ENCODE results near the gene CHRND.

CHRND gene

DNA sequence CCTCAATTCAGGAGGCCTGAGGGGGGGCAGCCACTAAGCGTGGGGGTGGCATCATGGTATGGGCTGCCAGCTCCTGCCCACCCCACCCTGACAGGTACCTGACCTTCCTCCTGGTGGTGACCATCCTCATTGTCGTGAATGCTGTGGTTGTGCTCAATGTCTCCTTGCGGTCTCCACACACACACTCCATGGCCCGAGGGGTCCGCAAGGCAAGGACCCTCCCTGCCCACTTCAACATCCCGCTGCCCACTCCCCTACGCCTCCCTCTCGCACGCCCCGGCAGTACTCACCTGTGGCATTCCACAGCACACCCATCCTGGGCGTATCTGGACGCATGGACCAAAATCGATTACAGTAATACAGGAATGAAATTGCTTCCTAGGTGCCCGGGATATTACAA, 17.5 kb downstream of the CHRND start:
- Histone ChIP-seq H3K4me3 (ENCODE audit: low read depth, low read length) (no peak overlapping the region), H3K27ac (ENCODE audit: extremely low read depth, low read depth, low read length) (no peak overlapping the region), H3K9me3 (ENCODE audit: control insufficient read depth, insufficient read depth, low read depth, low read length) (no peaks in the 10 kb centered on the region), H3K36me3 (ENCODE audit: control insufficient read depth in 2 of 2, insufficient read depth in 1 of 2, low read length in 2 of 2) (peaks cover 12 to 29% of the 10 kb centered on the region in 2 experiments; a peak in 2 of 3 replicates), H3K4me1 (ENCODE audit: control insufficient read depth, insufficient read depth, low read length) (no peaks in the 10 kb centered on the region)
- ChIA-PET CTCF (interaction anchor here (1.7 kb wide), 1 partner anchor 21 kb away, joined by 4 read pairs; no protein-coding TSS in a partner anchor), POLR2A (no interaction called here)
- TF ChIP-seq, protein P1, sequence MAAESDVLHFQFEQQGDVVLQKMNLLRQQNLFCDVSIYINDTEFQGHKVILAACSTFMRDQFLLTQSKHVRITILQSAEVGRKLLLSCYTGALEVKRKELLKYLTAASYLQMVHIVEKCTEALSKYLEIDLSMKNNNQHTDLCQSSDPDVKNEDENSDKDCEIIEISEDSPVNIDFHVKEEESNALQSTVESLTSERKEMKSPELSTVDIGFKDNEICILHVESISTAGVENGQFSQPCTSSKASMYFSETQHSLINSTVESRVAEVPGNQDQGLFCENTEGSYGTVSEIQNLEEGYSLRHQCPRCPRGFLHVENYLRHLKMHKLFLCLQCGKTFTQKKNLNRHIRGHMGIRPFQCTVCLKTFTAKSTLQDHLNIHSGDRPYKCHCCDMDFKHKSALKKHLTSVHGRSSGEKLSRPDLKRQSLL (tag by site-specific recombination; IDR thresholded peaks at IDR 0.05), result no peak
- peak; percentile 18; the same call in 1 of the 2 replicates for TF ChIP-seq SCRT1 (tag by site-specific recombination; IDR thresholded peaks at IDR 0.05; ENCODE audit: borderline replicate concordance)

DNA sequence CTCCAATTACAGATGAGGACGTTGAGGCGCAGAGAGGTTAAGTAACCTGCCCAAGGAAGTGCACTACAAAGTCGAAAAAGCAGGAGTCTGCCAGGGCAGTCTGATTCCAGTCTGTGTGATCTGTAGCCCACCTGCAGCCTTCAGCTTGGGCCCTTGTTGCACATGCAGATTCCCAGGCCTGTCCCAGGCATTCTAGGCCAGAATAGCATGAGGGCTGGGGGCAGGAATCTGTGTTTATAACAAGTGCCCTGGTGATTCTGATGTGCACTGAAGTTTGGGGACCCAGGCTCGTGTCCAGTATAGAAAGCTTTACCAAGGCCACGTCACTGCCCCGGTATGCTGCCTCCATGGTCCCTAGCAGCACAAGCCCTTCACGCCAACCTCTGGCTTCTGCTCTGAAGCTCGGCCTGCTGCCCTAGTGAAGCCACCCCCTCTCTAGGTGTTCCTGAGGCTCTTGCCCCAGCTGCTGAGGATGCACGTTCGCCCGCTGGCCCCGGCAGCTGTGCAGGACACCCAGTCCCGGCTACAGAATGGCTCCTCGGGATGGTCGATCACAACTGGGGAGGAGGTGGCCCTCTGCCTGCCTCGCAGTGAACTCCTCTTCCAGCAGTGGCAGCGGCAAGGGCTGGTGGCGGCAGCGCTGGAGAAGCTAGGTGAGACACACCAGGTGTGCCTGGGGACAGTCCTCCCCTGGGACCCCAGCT, 18.1 kb downstream of the CHRND start:
- Histone ChIP-seq H3K9me3 (ENCODE audit: control insufficient read depth, insufficient read depth, low read depth, low read length) (no peaks in the 10 kb centered on the region), H3K36me3 (ENCODE audit: control insufficient read depth in 2 of 2, insufficient read depth in 1 of 2, low read length in 2 of 2) (peaks cover 12 to 29% of the 10 kb centered on the region in 2 experiments; a peak in 2 of 3 replicates), H3K27ac (ENCODE audit: extremely low read depth, low read depth, low read length) (no peak overlapping the region), H3K4me3 (ENCODE audit: low read depth, low read length) (no peak overlapping the region), H3K4me1 (ENCODE audit: control insufficient read depth, insufficient read depth, low read length) (no peaks in the 10 kb centered on the region)
- ChIA-PET POLR2A (no interaction called here), CTCF (interaction anchor here (1.0 to 1.7 kb wide), 2 partner anchors 20 to 22 kb away, joined by 3 to 4 read pairs; no protein-coding TSS in a partner anchor)
- TF ChIP-seq ZBTB20 (tag by site-specific recombination; IDR thresholded peaks at IDR 0.05) (peak; percentile 64), TSHZ1 (tag by site-specific recombination; IDR thresholded peaks at IDR 0.05; ENCODE audit: borderline replicate concordance) (no peak)

DNA sequence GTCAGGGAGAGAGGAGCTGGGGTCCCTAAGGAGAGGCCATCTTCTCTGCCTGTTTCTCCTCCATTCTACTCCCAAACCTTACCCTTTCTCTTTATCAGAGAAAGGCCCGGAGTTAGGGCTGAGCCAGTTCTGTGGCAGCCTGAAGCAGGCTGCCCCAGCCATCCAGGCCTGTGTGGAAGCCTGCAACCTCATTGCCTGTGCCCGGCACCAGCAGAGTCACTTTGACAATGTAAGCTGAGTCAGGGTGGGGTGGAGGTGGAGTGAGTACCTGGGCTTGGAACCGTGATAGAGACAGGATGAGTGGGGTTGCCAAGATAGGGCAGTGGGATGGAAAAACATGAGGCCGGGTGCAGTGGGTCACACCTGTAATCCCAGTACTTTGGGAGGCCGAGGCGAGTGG, 18.7 kb downstream of the CHRND start:
- TF ChIP-seq ZNF707 (tag by site-specific recombination; IDR thresholded peaks at IDR 0.05), result no peak
- no peak for TF ChIP-seq ZNF610 (tag by site-specific recombination; IDR thresholded peaks at IDR 0.05; ENCODE audit: borderline replicate concordance)
- no peak for TF ChIP-seq GLI4 (tag by site-specific recombination; IDR thresholded peaks at IDR 0.05)
- TF ChIP-seq, protein P2, sequence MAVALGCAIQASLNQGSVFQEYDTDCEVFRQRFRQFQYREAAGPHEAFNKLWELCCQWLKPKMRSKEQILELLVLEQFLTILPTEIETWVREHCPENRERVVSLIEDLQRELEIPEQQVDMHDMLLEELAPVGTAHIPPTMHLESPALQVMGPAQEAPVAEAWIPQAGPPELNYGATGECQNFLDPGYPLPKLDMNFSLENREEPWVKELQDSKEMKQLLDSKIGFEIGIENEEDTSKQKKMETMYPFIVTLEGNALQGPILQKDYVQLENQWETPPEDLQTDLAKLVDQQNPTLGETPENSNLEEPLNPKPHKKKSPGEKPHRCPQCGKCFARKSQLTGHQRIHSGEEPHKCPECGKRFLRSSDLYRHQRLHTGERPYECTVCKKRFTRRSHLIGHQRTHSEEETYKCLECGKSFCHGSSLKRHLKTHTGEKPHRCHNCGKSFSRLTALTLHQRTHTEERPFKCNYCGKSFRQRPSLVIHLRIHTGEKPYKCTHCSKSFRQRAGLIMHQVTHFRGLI (tag by site-specific recombination; IDR thresholded peaks at IDR 0.05), result no peak
- TF ChIP-seq GLIS2 (tag by site-specific recombination; IDR thresholded peaks at IDR 0.05), result no peak
- no peak for TF ChIP-seq SP2 (tag by site-specific recombination; IDR thresholded peaks at IDR 0.05)
- no peak for TF ChIP-seq ZNF311 (tag by site-specific recombination; IDR thresholded peaks at IDR 0.05; ENCODE audit: borderline replicate concordance)
- no peak overlapping the region for H3K4me3 ChIP-seq (ENCODE audit: low read depth, low read length)
- no peak overlapping the region for H3K27ac ChIP-seq (ENCODE audit: extremely low read depth, low read depth, low read length)
- no peaks in the 10 kb centered on the region for H3K4me1 ChIP-seq (ENCODE audit: control insufficient read depth, insufficient read depth, low read length)
- no peaks in the 10 kb centered on the region for H3K9me3 ChIP-seq (ENCODE audit: control insufficient read depth, insufficient read depth, low read depth, low read length)
- ChIA-PET POLR2A (no interaction called here), CTCF (interaction anchor here (1.0 to 1.7 kb wide), 2 partner anchors 21 to 23 kb away, joined by 3 to 4 read pairs; no protein-coding TSS in a partner anchor)
- H3K36me3 ChIP-seq (ENCODE audit: control insufficient read depth in 2 of 2, insufficient read depth in 1 of 2, low read length in 2 of 2), result peaks cover 12 to 29% of the 10 kb centered on the region in 2 experiments; a peak in 2 of 3 replicates
